ENCODE data around the gene TMEM234. TPM values are rescaled to one million over a fixed set of nuclear protein-coding genes. Genes with fewer than 3 reads are reported as not detected.
"Not testable (repeated sequence)": the region's sequence is repeated elsewhere in the genome, so short reads cannot be mapped to it uniquely, and the experiment has no call there.

TMEM234 gene
- total and polyA plus RNA-seq, 8 donors = 6.2 to 23.5 (median 8.7) TPM

- intact Hi-C loops (cut with DNase I) = no loop called here
- H3K9me3 ChIP-seq = no peaks in the 10 kb centered on the region
- no peaks in the 10 kb centered on the region for H3K27me3 ChIP-seq
- no peaks in the 10 kb centered on the region for H3K36me3 ChIP-seq
- WGBS, 2 donors = 92 to 99% methylated on average over 4 of the region's 4 CpGs
- no peak for DNase-seq
- no peaks in the 10 kb centered on the region for H3K4me1 ChIP-seq
- H3K4me3 ChIP-seq = no peak overlapping the region
- FAIRE-seq = no peak
- no peak for TF ChIP-seq CTCF (IDR thresholded peaks at IDR 0.05)
- H3K27ac ChIP-seq = no peak overlapping the region
- no peak for ATAC-seq
Observed at GRCh38 chr1:32263744-32264143, 41.6 kb upstream of the TMEM234 start.

GRCh38 chr1:32263236-32263593 is 41.1 kb upstream of the TMEM234 start:
- FAIRE-seq = not testable (repeated sequence)

GRCh38 chr1:32257227-32257508 is 35.0 kb upstream of the TMEM234 start:
- FAIRE-seq (no peak), DNase-seq (no peak), ATAC-seq (no peak)
- Histone ChIP-seq H3K27ac (no peak overlapping the region), H3K9me3 (no peaks in the 10 kb centered on the region), H3K4me3 (no peak overlapping the region), H3K4me1 (no peaks in the 10 kb centered on the region), H3K36me3 (no peaks in the 10 kb centered on the region), H3K27me3 (no peaks in the 10 kb centered on the region)
- intact Hi-C loops (cut with DNase I) = no loop called here
- WGBS, 2 donors = 82 to 94% methylated on average over 6 of the region's 6 CpGs
- TF ChIP-seq CTCF (IDR thresholded peaks at IDR 0.05) = no peak

More at GRCh38 chr1:32263236-32263593, 41.1 kb upstream of the TMEM234 start:
- H3K4me1 ChIP-seq; H3K27ac ChIP-seq; H3K27me3 ChIP-seq; H3K36me3 ChIP-seq; ATAC-seq; H3K4me3 ChIP-seq; H3K9me3 ChIP-seq; DNase-seq; intact Hi-C loops (cut with DNase I): not testable (repeated sequence)
- 93 to 98% methylated on average over 4 of the region's 4 CpGs for WGBS, 2 donors

- no peak for ATAC-seq
- TF ChIP-seq CTCF (IDR thresholded peaks at IDR 0.05) = no peak
- FAIRE-seq = no peak
- Histone ChIP-seq H3K27me3 (no peaks in the 10 kb centered on the region), H3K27ac (no peak overlapping the region), H3K4me3 (no peak overlapping the region), H3K36me3 (no peaks in the 10 kb centered on the region), H3K4me1 (no peaks in the 10 kb centered on the region), H3K9me3 (no peaks in the 10 kb centered on the region)
- 71 to 73% methylated on average over 9 of the region's 9 CpGs for WGBS, 2 donors
- intact Hi-C loops (cut with DNase I) = no loop called here
- no peak for DNase-seq
Observed at GRCh38 chr1:32256473-32257226, 34.5 kb upstream of the TMEM234 start.

GRCh38 chr1:32255072-32256071 is 33.2 kb upstream of the TMEM234 start:
- no peak overlapping the region for H3K4me3 ChIP-seq
- FAIRE-seq (no peak), DNase-seq (no peak), ATAC-seq (no peak)
- no peaks in the 10 kb centered on the region for H3K9me3 ChIP-seq
- no peak overlapping the region for H3K27ac ChIP-seq
- H3K27me3 ChIP-seq = no peaks in the 10 kb centered on the region
- no peaks in the 10 kb centered on the region for H3K36me3 ChIP-seq
- WGBS, 2 donors = 62 to 66% methylated on average over 10 of the region's 10 CpGs
- H3K4me1 ChIP-seq = no peaks in the 10 kb centered on the region
- TF ChIP-seq CTCF (IDR thresholded peaks at IDR 0.05) = no peak
- intact Hi-C loops (cut with DNase I) = no loop called here

Data from pancreas (tissue), 10 donors.